Type B pancreatic cell (in vitro differentiated cells): ENCODE measurements around the gene TFPI. TPM values are rescaled to one million over a fixed set of nuclear protein-coding genes. Genes with fewer than 3 reads are reported as not detected.
A peak's percentile ranks its signal among the peaks of the same experiment; 100 is the strongest.

Source experiments
- DNase-seq: peaks from one replicate; pipeline ENCODE4 v3.0.0; 2021; ENCODE audit warnings: mixed read lengths; ENCODE audit not compliant: unreplicated experiment; ENCODE audit errors: extremely low spot score
- H3K27ac Mint-ChIP-seq: 2 replicates; pipeline ENCODE4 v1.8.0; 2021; ENCODE audit warnings: mild to moderate bottlenecking, mixed read lengths
- H3K27me3 Mint-ChIP-seq: 2 replicates; pipeline ENCODE4 v1.8.0; 2021; ENCODE audit warnings: mixed read lengths
- H3K36me3 Mint-ChIP-seq: 2 replicates; pipeline ENCODE4 v1.8.0; 2021; ENCODE audit warnings: mixed read lengths
- H3K4me1 Mint-ChIP-seq: one replicate; pipeline ENCODE4 v1.8.0; 2021; ENCODE audit warnings: mixed read lengths; ENCODE audit not compliant: unreplicated experiment
- H3K4me3 Mint-ChIP-seq: 2 replicates; pipeline ENCODE4 v1.8.0; 2021; ENCODE audit warnings: mild to moderate bottlenecking, mixed read lengths
- H3K9me3 Mint-ChIP-seq: 2 replicates; pipeline ENCODE4 v1.8.0; 2021; ENCODE audit warnings: mixed read lengths
- CTCF ChIP-seq: fragments of 200-600 bp; sonication (generic); conservative IDR thresholded peaks from 2 replicates; pipeline ENCODE4 v1.5.0; 2021; ENCODE audit warnings: antibody characterized with exemption, mild to moderate bottlenecking
- total RNA-seq: library from RNA; stranded (reverse); gene quantifications from 2 replicates; pipeline ENCODE4 v1.2.1, GENCODE V29; 2021; ENCODE audit warnings: low replicate concordance

TFPI gene
- total RNA-seq, 1 donor from 2014 or later, result 12.2 TPM

- H3K9me3 Mint-ChIP-seq, result no peaks in the 10 kb centered on the region
- H3K4me3 Mint-ChIP-seq, result no peak overlapping the region
- TF ChIP-seq CTCF, result peak; percentile 44
- peaks cover 20% of the 10 kb centered on the region for H3K4me1 Mint-ChIP-seq
- no peaks in the 10 kb centered on the region for H3K27me3 Mint-ChIP-seq
- H3K27ac Mint-ChIP-seq, result no peak overlapping the region
- DNase-seq, result no peak
- no peaks in the 10 kb centered on the region for H3K36me3 Mint-ChIP-seq
These were observed 53.5 kb downstream of the TFPI start for GRCh38 chr2:187500585-187501359.

GRCh38 chr2:187499941-187500532 is 54.2 kb downstream of the TFPI start:
- H3K4me1 Mint-ChIP-seq, result peaks cover 20% of the 10 kb centered on the region
- H3K27ac Mint-ChIP-seq, result no peak overlapping the region
- peaks cover 4% of the 10 kb centered on the region for H3K36me3 Mint-ChIP-seq
- no peak overlapping the region for H3K4me3 Mint-ChIP-seq
- no peak for DNase-seq
- no peaks in the 10 kb centered on the region for H3K9me3 Mint-ChIP-seq
- peak; percentile 97 for TF ChIP-seq CTCF
- H3K27me3 Mint-ChIP-seq, result no peaks in the 10 kb centered on the region

DNA sequence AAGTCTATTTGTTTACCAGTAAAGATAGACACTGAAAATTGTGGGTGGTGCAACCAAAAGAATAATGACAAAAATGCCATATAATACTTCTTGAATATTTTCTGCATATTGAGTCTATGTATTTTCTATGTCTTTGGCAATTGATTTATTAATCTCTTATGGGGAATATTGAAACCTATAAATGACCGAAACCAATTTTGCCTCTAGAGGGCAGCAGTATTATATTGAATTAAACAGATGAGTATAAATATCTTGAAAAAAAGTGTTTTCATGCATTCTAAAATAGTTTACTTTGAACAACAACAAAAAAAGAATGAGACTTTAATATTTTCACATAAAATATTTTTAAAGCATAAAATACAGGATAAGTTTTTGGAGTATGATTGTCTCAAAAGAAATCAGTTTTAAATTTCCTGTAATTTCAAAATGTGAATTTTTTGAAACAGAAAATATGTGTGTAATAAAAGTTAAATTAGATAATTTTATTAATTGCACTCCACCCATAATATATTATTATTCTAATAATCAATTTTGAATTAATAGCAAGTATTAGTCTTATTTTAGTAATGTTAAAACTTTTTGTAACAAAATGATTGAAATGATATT is 56.3 kb downstream of the TFPI start:
- peak; percentile 80 for TF ChIP-seq CTCF
- H3K27me3 Mint-ChIP-seq, result no peaks in the 10 kb centered on the region
- H3K4me1 Mint-ChIP-seq, result peaks cover 10% of the 10 kb centered on the region
- no peak overlapping the region for H3K27ac Mint-ChIP-seq
- peaks cover 4% of the 10 kb centered on the region for H3K9me3 Mint-ChIP-seq
- no peak for DNase-seq
- H3K4me3 Mint-ChIP-seq, result no peak overlapping the region
- peaks cover 8% of the 10 kb centered on the region for H3K36me3 Mint-ChIP-seq

DNA sequence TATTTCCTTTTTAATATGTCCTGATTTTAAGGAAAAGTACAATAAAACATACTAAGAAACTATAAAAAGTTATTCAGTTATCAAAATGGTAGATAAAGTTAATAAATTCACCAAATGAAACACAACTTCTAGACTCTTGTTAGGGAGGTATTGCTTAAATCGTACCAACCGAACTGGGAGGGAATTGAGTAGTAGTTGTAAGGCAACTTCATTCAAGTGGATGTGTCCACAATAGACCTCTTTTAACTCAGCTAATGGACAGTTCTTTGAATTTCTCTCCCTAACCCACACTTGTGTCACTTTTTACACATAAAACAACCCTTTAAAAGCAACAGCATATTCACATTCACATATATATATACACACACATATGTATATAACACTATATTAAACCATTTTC is 57.1 kb downstream of the TFPI start:
- H3K9me3 Mint-ChIP-seq, result peaks cover 8% of the 10 kb centered on the region
- peaks cover 4% of the 10 kb centered on the region for H3K4me1 Mint-ChIP-seq
- TF ChIP-seq CTCF, result no peak
- H3K36me3 Mint-ChIP-seq, result peaks cover 8% of the 10 kb centered on the region
- no peaks in the 10 kb centered on the region for H3K27me3 Mint-ChIP-seq
- H3K27ac Mint-ChIP-seq, result no peak overlapping the region
- DNase-seq, result no peak
- no peak overlapping the region for H3K4me3 Mint-ChIP-seq

GRCh38 chr2:187495324-187495723 is 58.9 kb downstream of the TFPI start:
- Mint-ChIP-seq H3K4me3 (no peak overlapping the region), H3K36me3 (peaks cover 8% of the 10 kb centered on the region), H3K27ac (no peak overlapping the region), H3K4me1 (no peaks in the 10 kb centered on the region), H3K27me3 (no peaks in the 10 kb centered on the region), H3K9me3 (peaks cover 13% of the 10 kb centered on the region)
- DNase-seq, result no peak
- no peak for TF ChIP-seq CTCF
